GM06990 (cell line): Measurements from ENCODE around the gene NT5DC1.

Experiments
- DNase-seq: peaks from one replicate; pipeline ENCODE4 v3.0.0-alpha.2; 2011; ENCODE audit not compliant: insufficient read length; ENCODE audit errors: extremely low read depth
- H3K27me3 ChIP-seq: replicated peaks from 2 replicates; pipeline ENCODE4 v1.6.0; 2011; ENCODE audit warnings: low read length; ENCODE audit not compliant: control insufficient read depth, insufficient read depth
- H3K36me3 ChIP-seq: 2 replicates; pipeline ENCODE4 v1.5.1; 2011; ENCODE audit warnings: low read length; ENCODE audit not compliant: control insufficient read depth, insufficient read depth
- H3K4me3 ChIP-seq: replicated peaks from 2 replicates; pipeline ENCODE4 v1.5.1; 2011; ENCODE audit warnings: low read depth, mild to moderate bottlenecking, control low read depth, low read length
- CTCF ChIP-seq: IDR thresholded peaks from 2 replicates; pipeline ENCODE4 v1.5.1; 2011; ENCODE audit warnings: low read length, control low read depth, mild to moderate bottlenecking, inconsistent platforms; ENCODE audit not compliant: insufficient read depth, poor library complexity, severe bottlenecking

NT5DC1 gene

DNA sequence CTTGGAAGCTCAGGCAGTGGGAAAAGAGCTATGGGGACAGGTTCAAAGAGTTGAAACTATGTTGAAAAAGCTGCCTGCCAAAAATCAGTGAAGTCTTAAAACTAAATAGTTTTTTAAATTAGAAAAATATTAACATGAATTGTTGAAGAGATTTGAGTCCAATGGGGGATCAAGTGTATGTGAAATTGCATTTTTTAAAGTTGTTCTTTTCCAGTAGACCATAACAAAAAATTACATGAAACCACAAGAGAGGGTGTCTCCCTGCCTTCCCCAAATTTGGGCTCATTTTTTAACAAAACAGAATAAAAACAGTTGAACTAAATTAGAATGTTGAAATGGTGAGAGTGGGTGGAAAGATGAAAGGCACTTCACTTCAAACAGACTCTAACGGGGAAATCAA, 56.7 kb downstream of the NT5DC1 start:
- Histone ChIP-seq H3K4me3 (no peak overlapping the region), H3K27me3 (no peaks in the 10 kb centered on the region), H3K36me3 (no peaks in the 10 kb centered on the region)
- TF ChIP-seq CTCF = no peak
- DNase-seq = no peak

GRCh38 chr6:116158641-116159040, 58.0 kb downstream of the NT5DC1 start:
- H3K27me3 ChIP-seq = no peaks in the 10 kb centered on the region
- no peak for DNase-seq
- no peak for TF ChIP-seq CTCF

GRCh38 chr6:116159782-116160524, 59.3 kb downstream of the NT5DC1 start:
- TF ChIP-seq CTCF = no peak
- H3K36me3 ChIP-seq = no peaks in the 10 kb centered on the region
- no peak for DNase-seq
- H3K27me3 ChIP-seq = no peaks in the 10 kb centered on the region
- no peak overlapping the region for H3K4me3 ChIP-seq

More at GRCh38 chr6:116158641-116159040, 58.0 kb downstream of the NT5DC1 start:
- H3K4me3 ChIP-seq = no peak overlapping the region
- H3K36me3 ChIP-seq = no peaks in the 10 kb centered on the region

- DNase-seq = peak; percentile 23
- no peak overlapping the region for H3K4me3 ChIP-seq
- no peaks in the 10 kb centered on the region for H3K27me3 ChIP-seq
- TF ChIP-seq CTCF = no peak
- no peaks in the 10 kb centered on the region for H3K36me3 ChIP-seq
These were observed 64.9 kb downstream of the NT5DC1 start for GRCh38 chr6:116165596-116165995.

- Histone ChIP-seq H3K36me3 (no peaks in the 10 kb centered on the region), H3K27me3 (no peaks in the 10 kb centered on the region), H3K4me3 (no peak overlapping the region)
- no peak for TF ChIP-seq CTCF
- DNase-seq = no peak
These were observed 65.7 kb downstream of the NT5DC1 start for GRCh38 chr6:116166369-116166768.

DNA sequence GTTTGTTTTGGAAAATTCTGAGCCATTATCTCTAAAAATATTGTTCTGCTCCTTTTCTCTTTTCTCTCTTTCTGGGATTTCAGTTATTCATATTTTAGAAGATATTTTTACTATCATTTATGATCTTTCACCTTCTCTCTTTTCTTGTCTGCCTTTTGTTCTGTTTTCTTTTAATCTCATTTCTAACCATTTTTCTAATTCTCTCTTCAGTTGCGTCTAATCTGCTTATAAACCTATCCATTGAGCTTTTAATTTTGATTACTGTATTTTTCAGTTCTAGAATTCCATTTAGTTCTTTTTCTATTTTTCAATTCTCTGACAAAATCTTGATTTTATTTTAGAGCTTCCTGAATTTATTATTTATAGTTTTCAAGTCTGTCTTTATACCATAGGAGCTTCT, 67.5 kb downstream of the NT5DC1 start:
- no peak for DNase-seq
- no peak for TF ChIP-seq CTCF
- Histone ChIP-seq H3K27me3 (no peaks in the 10 kb centered on the region), H3K36me3 (no peaks in the 10 kb centered on the region), H3K4me3 (no peak overlapping the region)
